D721Med (cell line): ENCODE results near the gene MAX.

Experiments
- DNase-seq: peaks from one replicate; pipeline ENCODE4 v3.0.0; 2011; ENCODE audit warnings: low spot score; ENCODE audit not compliant: insufficient read length
- FAIRE-seq: peaks from 2 replicates; lab custom pipeline; 2011; peaks lifted over from hg19 to GRCh38; lab: Jason Lieb, UNC
- CTCF ChIP-seq: IDR thresholded peaks from 2 replicates; pipeline ENCODE4 v1.5.1; 2012; ENCODE audit warnings: mild to moderate bottlenecking, control low read depth; ENCODE audit not compliant: insufficient read depth; ENCODE audit errors: missing control alignments

The MAX gene

GRCh38 chr14:65062096-65063075 is 39.9 kb downstream of the MAX start:
- no peak for TF ChIP-seq CTCF
- no peak for DNase-seq
- FAIRE-seq: no peak

GRCh38 chr14:65057695-65058094 is 44.6 kb downstream of the MAX start:
- DNase-seq (no peak), FAIRE-seq (no peak)
- TF ChIP-seq CTCF: no peak

GRCh38 chr14:65054471-65055085 is 47.7 kb downstream of the MAX start:
- DNase-seq (no peak), FAIRE-seq (no peak)
- no peak for TF ChIP-seq CTCF

GRCh38 chr14:65053466-65053865 is 48.9 kb downstream of the MAX start:
- FAIRE-seq (no peak), DNase-seq (no peak)
- no peak for TF ChIP-seq CTCF

- no peak for TF ChIP-seq CTCF
- FAIRE-seq (no peak), DNase-seq (no peak)
Measured at GRCh38 chr14:65052832-65053231, 49.5 kb downstream of the MAX start.

- DNase-seq (no peak), FAIRE-seq (no peak)
- TF ChIP-seq CTCF: no peak
Measured at GRCh38 chr14:65045709-65046108, 56.6 kb downstream of the MAX start.
